ENCODE results near the gene TMTC1.

TMTC1 gene

DNA sequence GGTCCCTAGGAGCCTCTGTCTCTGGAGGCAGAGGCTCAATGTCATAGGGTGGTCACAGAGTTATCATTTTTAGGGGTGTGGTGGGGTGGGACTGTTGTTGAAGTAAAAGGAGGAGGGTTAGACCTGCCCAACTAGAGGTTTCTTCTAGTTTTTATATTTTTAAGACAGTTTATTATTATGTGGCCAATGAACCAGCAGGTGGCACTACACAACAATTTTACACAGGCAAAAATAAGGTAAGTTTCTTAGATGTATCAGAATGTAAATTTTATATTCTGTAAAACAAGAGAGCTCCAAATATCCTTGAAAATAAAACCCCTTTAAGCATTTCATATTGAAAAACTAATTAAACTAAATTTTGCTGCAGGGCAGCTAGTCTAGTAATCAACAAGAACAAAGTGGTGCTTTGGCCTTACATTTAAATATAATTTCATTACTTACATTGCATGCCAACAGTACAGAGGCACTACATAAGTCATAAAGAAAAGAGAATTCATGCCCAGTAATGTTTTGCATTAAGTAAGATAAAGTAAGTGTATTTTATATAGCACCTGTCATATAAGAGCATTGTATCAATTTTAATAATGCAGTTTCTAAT lies 264.1 kb downstream of the TMTC1 start:
- peaks cover 16 to 24% of the 10 kb centered on the region in 2 donors for H3K36me3 ChIP-seq (ENCODE audit: control insufficient read depth in 2 of 2, insufficient read depth in 2 of 2, low read length in 2 of 2)
- H3K4me1 ChIP-seq (ENCODE audit: control insufficient read depth, insufficient read depth, low read length): no peaks in the 10 kb centered on the region
- H3K27me3 ChIP-seq (ENCODE audit: control insufficient read depth in 1 of 2, insufficient read depth in 2 of 2, low read length in 2 of 2): no peaks in the 10 kb centered on the region
- no peaks in the 10 kb centered on the region for H3K9me3 ChIP-seq (ENCODE audit: control insufficient read depth in 2 of 2, low read length in 2 of 2)
- no peak overlapping the region for H3K4me3 ChIP-seq (ENCODE audit: low read length in 2 of 2)
- H3K9ac ChIP-seq (ENCODE audit: low read length in 2 of 2): no peak overlapping the region
- no peak overlapping the region for H3K27ac ChIP-seq (ENCODE audit: low read length)

DNA sequence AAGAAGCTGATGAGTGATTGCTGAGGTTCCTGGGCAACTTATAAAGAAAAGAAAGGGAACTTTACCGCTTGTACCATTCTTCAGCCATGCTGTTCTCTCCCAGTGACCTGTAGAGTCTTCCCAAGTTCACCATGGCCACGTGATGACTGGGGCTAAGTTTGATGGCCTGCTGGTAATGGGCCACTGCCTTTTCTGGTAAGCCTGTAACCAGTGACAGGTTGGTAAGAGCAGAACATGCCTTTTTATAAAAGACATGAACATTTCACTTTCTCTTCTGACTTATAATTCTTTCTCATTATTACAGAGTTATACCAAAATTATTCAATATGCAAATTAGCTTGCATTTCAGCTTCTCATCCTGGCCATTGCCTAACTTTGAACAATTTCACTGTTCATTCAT lies 265.3 kb downstream of the TMTC1 start:
- H3K4me3 ChIP-seq (ENCODE audit: low read length in 2 of 2): no peak overlapping the region

DNA sequence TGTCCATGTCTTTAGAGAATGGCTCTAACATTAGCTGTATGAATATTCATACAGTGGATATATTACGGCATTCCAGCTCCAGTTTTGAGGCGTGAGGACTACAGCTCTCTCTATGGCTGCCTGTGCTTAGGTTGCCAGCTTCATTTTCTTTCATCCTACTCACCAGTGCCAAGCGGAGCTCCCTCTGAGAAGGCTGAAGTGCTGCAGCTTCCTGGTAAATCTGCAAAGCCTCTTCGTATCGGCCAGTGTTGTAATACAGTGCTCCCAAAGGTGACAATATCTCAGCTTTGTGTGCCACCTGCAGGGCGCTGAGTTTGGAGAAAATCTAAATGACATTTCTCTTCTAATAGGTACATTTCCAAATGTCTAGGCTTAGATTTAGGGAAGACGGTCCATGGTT lies 266.5 kb downstream of the TMTC1 start:
- Histone ChIP-seq H3K4me3 (ENCODE audit: low read length in 2 of 2) (no peak overlapping the region), H3K9me3 (ENCODE audit: control insufficient read depth in 2 of 2, low read length in 2 of 2) (no peaks in the 10 kb centered on the region), H3K4me1 (ENCODE audit: control insufficient read depth, insufficient read depth, low read length) (no peaks in the 10 kb centered on the region), H3K9ac (ENCODE audit: low read length in 2 of 2) (no peak overlapping the region), H3K27me3 (ENCODE audit: control insufficient read depth in 1 of 2, insufficient read depth in 2 of 2, low read length in 2 of 2) (no peaks in the 10 kb centered on the region), H3K36me3 (ENCODE audit: control insufficient read depth in 2 of 2, insufficient read depth in 2 of 2, low read length in 2 of 2) (peaks cover 21 to 33% of the 10 kb centered on the region in 2 donors), H3K27ac (ENCODE audit: low read length) (no peak overlapping the region)

More for the DNA sequence above, 265.3 kb downstream of the TMTC1 start:
- no peak overlapping the region for H3K9ac ChIP-seq (ENCODE audit: low read length in 2 of 2)
- H3K27ac ChIP-seq (ENCODE audit: low read length): no peak overlapping the region
- H3K9me3 ChIP-seq (ENCODE audit: control insufficient read depth in 2 of 2, low read length in 2 of 2): no peaks in the 10 kb centered on the region
- peaks cover 21 to 29% of the 10 kb centered on the region in 2 donors for H3K36me3 ChIP-seq (ENCODE audit: control insufficient read depth in 2 of 2, insufficient read depth in 2 of 2, low read length in 2 of 2)
- H3K27me3 ChIP-seq (ENCODE audit: control insufficient read depth in 1 of 2, insufficient read depth in 2 of 2, low read length in 2 of 2): no peaks in the 10 kb centered on the region
- no peaks in the 10 kb centered on the region for H3K4me1 ChIP-seq (ENCODE audit: control insufficient read depth, insufficient read depth, low read length)

DNA sequence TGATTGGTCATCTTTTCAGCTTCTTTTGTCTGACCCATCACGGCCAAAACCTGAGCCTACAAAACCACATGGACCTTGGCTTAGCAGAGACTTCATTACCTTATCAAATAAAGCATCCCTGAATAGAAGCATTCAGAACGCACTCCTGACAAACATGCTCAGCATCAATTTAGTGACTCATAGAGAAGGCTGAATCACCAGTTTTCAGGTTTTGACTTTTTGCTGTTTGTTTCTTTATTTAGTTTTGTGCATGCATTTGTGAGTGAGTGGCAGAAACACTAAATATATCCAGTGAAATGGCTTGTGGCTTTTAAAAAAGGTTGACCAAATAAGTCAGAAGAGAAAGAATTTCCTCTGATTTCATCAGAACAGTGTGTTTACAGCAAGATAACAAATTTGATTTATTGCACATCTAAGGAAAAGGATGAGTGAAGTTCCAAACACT lies 267.3 kb downstream of the TMTC1 start:
- Histone ChIP-seq H3K9me3 (ENCODE audit: control insufficient read depth in 2 of 2, low read length in 2 of 2) (no peaks in the 10 kb centered on the region), H3K4me1 (ENCODE audit: control insufficient read depth, insufficient read depth, low read length) (no peaks in the 10 kb centered on the region), H3K9ac (ENCODE audit: low read length in 2 of 2) (no peak overlapping the region), H3K27ac (ENCODE audit: low read length) (no peak overlapping the region), H3K27me3 (ENCODE audit: control insufficient read depth in 1 of 2, insufficient read depth in 2 of 2, low read length in 2 of 2) (no peaks in the 10 kb centered on the region), H3K36me3 (ENCODE audit: control insufficient read depth in 2 of 2, insufficient read depth in 2 of 2, low read length in 2 of 2) (peaks cover 21 to 33% of the 10 kb centered on the region in 2 donors), H3K4me3 (ENCODE audit: low read length in 2 of 2) (no peak overlapping the region)

DNA sequence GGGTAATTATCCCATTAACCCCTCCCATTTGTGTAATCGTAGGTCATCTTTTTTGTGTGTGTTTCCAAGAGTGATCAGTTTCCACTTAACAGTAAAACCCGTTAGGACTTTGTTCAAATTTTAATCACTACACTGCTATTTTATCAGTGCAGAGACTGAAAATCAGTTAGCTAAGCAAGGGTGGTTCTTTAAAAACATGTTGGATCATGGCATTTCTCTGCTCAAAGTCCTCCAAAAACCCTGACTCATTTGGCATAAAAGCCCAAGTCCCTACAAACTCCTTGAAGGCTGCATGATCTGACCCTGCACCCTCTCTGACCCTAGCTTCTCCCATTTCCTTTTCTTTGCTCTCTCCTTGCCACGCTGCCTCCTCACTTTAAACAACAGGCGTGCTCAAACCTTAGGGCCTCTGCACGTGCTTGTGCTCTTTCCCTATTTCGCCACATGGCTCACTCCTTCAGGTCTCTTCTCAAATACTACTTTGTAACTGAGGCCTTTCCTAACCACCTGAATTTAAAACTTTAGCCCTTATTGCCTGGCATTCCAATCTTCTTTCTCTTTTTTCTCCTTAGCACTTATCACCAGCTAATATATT lies 273.1 kb downstream of the TMTC1 start:
- peaks cover 18 to 23% of the 10 kb centered on the region in 2 donors for H3K36me3 ChIP-seq (ENCODE audit: control insufficient read depth in 2 of 2, insufficient read depth in 2 of 2, low read length in 2 of 2)
- H3K9ac ChIP-seq (ENCODE audit: low read length in 2 of 2): no peak overlapping the region

DNA sequence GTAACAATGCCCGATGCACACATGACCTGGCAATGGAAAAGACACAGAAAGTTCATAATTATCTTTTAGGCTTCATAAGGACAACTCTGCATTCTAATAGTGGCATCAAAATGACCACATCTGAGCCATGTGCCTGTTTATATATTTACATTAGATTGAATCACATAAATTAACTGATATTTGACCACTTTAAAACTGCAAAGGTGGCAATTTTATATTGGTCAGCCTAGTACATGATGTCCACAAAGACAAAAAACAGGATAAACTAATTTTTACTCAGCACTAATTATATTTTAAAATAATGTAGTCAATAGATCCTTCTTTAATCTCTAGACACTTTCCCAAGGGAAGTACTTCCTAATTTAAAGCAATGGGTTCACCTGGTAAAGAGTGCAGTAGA lies 274.2 kb downstream of the TMTC1 start:
- no peaks in the 10 kb centered on the region for H3K4me1 ChIP-seq (ENCODE audit: control insufficient read depth, insufficient read depth, low read length)
- no peak overlapping the region for H3K4me3 ChIP-seq (ENCODE audit: low read length in 2 of 2)
- H3K9ac ChIP-seq (ENCODE audit: low read length in 2 of 2): no peak overlapping the region

More for the DNA sequence above, 273.1 kb downstream of the TMTC1 start:
- Histone ChIP-seq H3K4me3 (ENCODE audit: low read length in 2 of 2) (no peak overlapping the region), H3K27ac (ENCODE audit: low read length) (no peak overlapping the region), H3K9me3 (ENCODE audit: control insufficient read depth in 2 of 2, low read length in 2 of 2) (no peaks in the 10 kb centered on the region), H3K4me1 (ENCODE audit: control insufficient read depth, insufficient read depth, low read length) (no peaks in the 10 kb centered on the region), H3K27me3 (ENCODE audit: control insufficient read depth in 1 of 2, insufficient read depth in 2 of 2, low read length in 2 of 2) (no peaks in the 10 kb centered on the region)

DNA sequence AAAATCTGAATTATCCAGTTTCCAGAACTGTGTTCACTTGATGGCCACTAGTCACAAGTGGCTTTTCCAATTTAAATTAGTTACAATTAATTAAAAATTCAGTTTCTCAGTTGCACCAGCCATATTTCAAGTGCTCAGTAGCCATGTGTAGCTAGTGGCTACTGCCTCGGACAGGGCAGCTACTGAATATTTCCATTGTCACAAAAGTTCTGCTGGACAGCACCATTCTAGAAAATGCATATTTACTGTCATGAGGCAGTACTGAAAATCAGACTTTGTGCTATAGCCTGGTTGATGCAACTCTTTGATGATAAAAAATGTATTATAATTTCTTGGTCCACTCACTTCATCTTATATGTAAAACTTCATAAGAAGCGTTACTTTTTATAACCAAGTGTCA lies 274.8 kb downstream of the TMTC1 start:
- peaks cover 13 to 14% of the 10 kb centered on the region in 2 donors for H3K36me3 ChIP-seq (ENCODE audit: control insufficient read depth in 2 of 2, insufficient read depth in 2 of 2, low read length in 2 of 2)
- no peak overlapping the region for H3K4me3 ChIP-seq (ENCODE audit: low read length in 2 of 2)

More for the DNA sequence above, 274.2 kb downstream of the TMTC1 start:
- no peaks in the 10 kb centered on the region for H3K27me3 ChIP-seq (ENCODE audit: control insufficient read depth in 1 of 2, insufficient read depth in 2 of 2, low read length in 2 of 2)
- peaks cover 14 to 15% of the 10 kb centered on the region in 2 donors for H3K36me3 ChIP-seq (ENCODE audit: control insufficient read depth in 2 of 2, insufficient read depth in 2 of 2, low read length in 2 of 2)
- no peaks in the 10 kb centered on the region for H3K9me3 ChIP-seq (ENCODE audit: control insufficient read depth in 2 of 2, low read length in 2 of 2)
- H3K27ac ChIP-seq (ENCODE audit: low read length): no peak overlapping the region

DNA sequence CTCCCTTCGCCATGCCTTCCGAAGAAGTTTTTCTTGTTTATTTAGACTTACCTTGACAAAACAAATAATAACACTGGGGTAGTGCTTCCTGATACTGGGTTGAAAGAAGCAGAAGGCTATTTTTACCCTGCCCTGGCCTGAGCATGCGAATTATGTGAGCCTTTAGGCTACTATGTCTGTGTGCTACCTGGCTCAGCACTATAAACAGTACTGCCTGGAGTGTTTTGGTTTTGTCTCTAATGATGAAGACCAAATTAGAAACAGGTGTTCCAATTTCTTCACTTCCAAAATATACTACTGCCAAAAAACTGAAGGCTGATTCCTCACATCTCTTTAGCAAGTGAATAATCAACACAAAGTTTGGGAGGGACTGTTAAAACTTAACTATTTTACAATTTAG lies 278.6 kb downstream of the TMTC1 start:
- Histone ChIP-seq H3K4me1 (ENCODE audit: control insufficient read depth, insufficient read depth, low read length) (no peaks in the 10 kb centered on the region), H3K27me3 (ENCODE audit: control insufficient read depth in 1 of 2, insufficient read depth in 2 of 2, low read length in 2 of 2) (no peaks in the 10 kb centered on the region), H3K9ac (ENCODE audit: low read length in 2 of 2) (no peak overlapping the region), H3K27ac (ENCODE audit: low read length) (no peak overlapping the region), H3K9me3 (ENCODE audit: control insufficient read depth in 2 of 2, low read length in 2 of 2) (no peaks in the 10 kb centered on the region), H3K36me3 (ENCODE audit: control insufficient read depth in 2 of 2, insufficient read depth in 2 of 2, low read length in 2 of 2) (peaks cover 8 to 9% of the 10 kb centered on the region in 2 donors), H3K4me3 (ENCODE audit: low read length in 2 of 2) (no peak overlapping the region)

More for the DNA sequence above, 274.8 kb downstream of the TMTC1 start:
- H3K27ac ChIP-seq (ENCODE audit: low read length): no peak overlapping the region
- no peaks in the 10 kb centered on the region for H3K27me3 ChIP-seq (ENCODE audit: control insufficient read depth in 1 of 2, insufficient read depth in 2 of 2, low read length in 2 of 2)
- no peak overlapping the region for H3K9ac ChIP-seq (ENCODE audit: low read length in 2 of 2)
- no peaks in the 10 kb centered on the region for H3K4me1 ChIP-seq (ENCODE audit: control insufficient read depth, insufficient read depth, low read length)
- no peaks in the 10 kb centered on the region for H3K9me3 ChIP-seq (ENCODE audit: control insufficient read depth in 2 of 2, low read length in 2 of 2)

DNA sequence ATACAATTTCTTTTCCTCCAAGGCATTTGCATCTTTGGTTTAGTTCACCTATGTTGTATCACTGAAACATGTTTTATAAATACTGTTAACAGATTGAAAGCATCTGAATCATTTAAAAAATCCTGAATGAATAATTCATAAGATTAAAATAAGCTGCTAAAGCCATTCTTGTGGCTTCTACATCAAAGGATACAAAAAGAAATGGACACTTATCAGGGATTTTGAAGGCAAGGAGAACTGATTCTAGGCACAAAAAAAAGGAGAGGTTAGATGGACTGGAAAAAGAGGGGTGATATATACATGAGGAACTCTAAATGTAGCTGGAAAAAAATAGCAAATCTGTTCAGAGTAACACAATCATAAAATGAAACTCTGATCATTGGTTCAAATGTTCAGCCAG lies 280.5 kb downstream of the TMTC1 start:
- no peaks in the 10 kb centered on the region for H3K9me3 ChIP-seq (ENCODE audit: control insufficient read depth in 2 of 2, low read length in 2 of 2)
- no peak overlapping the region for H3K9ac ChIP-seq (ENCODE audit: low read length in 2 of 2)
- H3K27ac ChIP-seq (ENCODE audit: low read length): no peak overlapping the region
- no peak overlapping the region for H3K4me3 ChIP-seq (ENCODE audit: low read length in 2 of 2)
- peaks cover 8 to 9% of the 10 kb centered on the region in 2 donors for H3K36me3 ChIP-seq (ENCODE audit: control insufficient read depth in 2 of 2, insufficient read depth in 2 of 2, low read length in 2 of 2)
- no peaks in the 10 kb centered on the region for H3K4me1 ChIP-seq (ENCODE audit: control insufficient read depth, insufficient read depth, low read length)
- no peaks in the 10 kb centered on the region for H3K27me3 ChIP-seq (ENCODE audit: control insufficient read depth in 1 of 2, insufficient read depth in 2 of 2, low read length in 2 of 2)

DNA sequence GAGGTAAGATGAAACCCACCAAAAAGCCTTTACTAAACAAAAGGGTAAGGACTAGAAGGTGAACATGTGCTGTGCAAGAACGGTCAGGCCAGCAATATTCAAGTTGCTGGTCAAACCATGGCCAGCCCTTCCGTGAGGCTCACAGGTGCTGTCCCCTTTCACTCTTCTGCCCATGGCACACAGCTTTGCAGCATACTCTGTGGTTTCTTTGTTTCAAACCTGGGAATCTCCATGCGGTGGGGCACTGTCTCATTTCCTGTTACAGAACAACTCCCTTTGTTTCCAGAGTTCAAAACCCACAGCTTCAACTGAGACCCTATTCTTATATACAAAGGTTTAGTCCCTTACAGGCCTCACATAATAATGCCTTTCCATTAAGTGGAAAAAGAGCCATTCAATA lies 284.5 kb downstream of the TMTC1 start:
- no peak overlapping the region for H3K9ac ChIP-seq (ENCODE audit: low read length in 2 of 2)
- peaks cover 0 to 3% of the 10 kb centered on the region in 2 donors for H3K36me3 ChIP-seq (ENCODE audit: control insufficient read depth in 2 of 2, insufficient read depth in 2 of 2, low read length in 2 of 2)
- H3K9me3 ChIP-seq (ENCODE audit: control insufficient read depth in 2 of 2, low read length in 2 of 2): no peaks in the 10 kb centered on the region
- no peak overlapping the region for H3K4me3 ChIP-seq (ENCODE audit: low read length in 2 of 2)
- H3K27me3 ChIP-seq (ENCODE audit: control insufficient read depth in 1 of 2, insufficient read depth in 2 of 2, low read length in 2 of 2): no peaks in the 10 kb centered on the region
- no peaks in the 10 kb centered on the region for H3K4me1 ChIP-seq (ENCODE audit: control insufficient read depth, insufficient read depth, low read length)
- H3K27ac ChIP-seq (ENCODE audit: low read length): no peak overlapping the region

DNA sequence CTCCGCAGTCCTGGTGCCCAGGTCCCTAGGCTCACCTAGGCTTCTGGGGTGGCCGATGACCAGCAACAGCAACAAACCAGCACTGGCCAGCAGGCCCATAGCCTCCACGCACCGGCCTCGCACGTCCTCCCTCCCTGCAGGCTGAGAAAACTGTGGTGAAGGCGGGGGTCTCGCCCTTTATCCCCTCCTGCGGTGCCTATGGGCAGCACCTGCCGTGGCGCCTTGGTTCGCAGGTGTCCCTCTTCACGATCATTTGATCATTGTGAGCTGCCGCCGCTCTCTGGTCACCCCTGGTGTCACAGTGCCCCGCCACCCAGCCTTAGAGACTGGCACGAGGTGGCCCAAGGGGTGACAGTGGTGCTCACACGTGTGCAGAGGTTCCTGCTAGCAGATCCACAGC lies 286.2 kb downstream of the TMTC1 start, which contains the start of gene OVCH1:
Gene OVCH1 (minus strand): TSS at position 99 of the 400 bp plus-strand sequence. CDS start 0 bp downstream, at position 99.
- H3K27ac ChIP-seq (ENCODE audit: low read length): no peak within 1 kb of the TSS
- no peak within 1 kb of the TSS for H3K9ac ChIP-seq (ENCODE audit: low read length in 2 of 2)
- H3K36me3 ChIP-seq (ENCODE audit: control insufficient read depth in 2 of 2, insufficient read depth in 2 of 2, low read length in 2 of 2): peaks cover 0 to under 1% of the 10 kb centered on the region in 2 donors
- H3K27me3 ChIP-seq (ENCODE audit: control insufficient read depth in 1 of 2, insufficient read depth in 2 of 2, low read length in 2 of 2): no peaks in the 10 kb centered on the region
- no peak within 1 kb of the TSS for H3K4me3 ChIP-seq (ENCODE audit: low read length in 2 of 2)
- H3K9me3 ChIP-seq (ENCODE audit: control insufficient read depth in 2 of 2, low read length in 2 of 2): no peaks in the 10 kb centered on the region
- no peaks in the 10 kb centered on the region for H3K4me1 ChIP-seq (ENCODE audit: control insufficient read depth, insufficient read depth, low read length)
